Stomach (tissue), 9 donors: Measurements from ENCODE around the gene UCN2. TPM values are rescaled to one million over a fixed set of nuclear protein-coding genes. Genes with fewer than 3 reads are reported as not detected.

Source experiments
- DNase-seq, 2 donors: peaks; one replicate each; pipeline versions ENCODE4 v3.0.0 to v3.0.0-alpha.2; 2013 to 2019
- H3K27ac ChIP-seq, 5 donors: fragments of 200-600 bp in 4 of 5; sonication (generic) in 4 of 5; one replicate each; pipeline ENCODE4 v1.5.1; 2013 to 2019; ENCODE audit warnings: mild to moderate bottlenecking in 1 of 5, moderate library complexity in 1 of 5
- H3K27me3 ChIP-seq, 3 donors: fragments of 200-600 bp; sonication (generic); one replicate each; pipeline ENCODE4 v1.5.1; 2017 to 2019; ENCODE audit warnings: mixed run types in 1 of 3
- H3K36me3 ChIP-seq, 4 donors: fragments of 200-600 bp; sonication (generic); 1 replicate in 3 of 4; 2 replicates in 1 of 4; pipeline ENCODE4 v1.5.1; 2016 to 2019
- H3K4me1 ChIP-seq, 4 donors: fragments of 200-600 bp; sonication (generic); one replicate each; pipeline ENCODE4 v1.5.1; 2016 to 2019
- H3K4me3 ChIP-seq, 4 donors: fragments of 200-600 bp; sonication (generic) in 3 of 4; one replicate each; pipeline ENCODE4 v1.5.1; 2016 to 2019; ENCODE audit warnings: mild to moderate bottlenecking in 1 of 4
- H3K9me3 ChIP-seq, 4 donors: fragments of 200-600 bp; sonication (generic); one replicate each; pipeline ENCODE4 v1.5.1; 2016 to 2019
- CTCF ChIP-seq, 7 experiments: fragments of 450-650 bp in 4 of 7; fragments of 200-600 bp in 3 of 7; sonication (generic) in 3 of 7; IDR thresholded peaks; one replicate each; pipeline ENCODE4 v1.5.1; 2016 to 2019; ENCODE audit warnings: antibody characterized with exemption in 7 of 7, control low read depth in 2 of 7, mild to moderate bottlenecking in 1 of 7
- EP300 ChIP-seq: sonication (generic); formaldehyde crosslinking; IDR thresholded peaks from one replicate; pipeline ENCODE4 v1.6.1; 2017; ENCODE audit warnings: antibody characterized with exemption
- POLR2A ChIP-seq, 4 donors: fragments of 450-650 bp; IDR thresholded peaks; one replicate each; pipeline ENCODE4 v1.6.1; 2016; ENCODE audit warnings: antibody characterized with exemption in 4 of 4, control low read depth in 2 of 4, mild to moderate bottlenecking in 1 of 4, moderate library complexity in 1 of 4
- POLR2AphosphoS5 ChIP-seq, 3 donors: sonication (generic); formaldehyde crosslinking; IDR thresholded peaks; one replicate each; pipeline ENCODE4 v1.6.1; 2016; ENCODE audit warnings: antibody characterized with exemption in 3 of 3
- WGBS, 5 donors: extraction: QIAGEN DNeasy Blood & Tissue Kit in 3 of 5; methylation state at CpG; one replicate each; pipeline versions ENCODE4 v1.1.5 to v1.1.7; 2013 to 2018; 5-methylcytosine and 5-hydroxymethylcytosine counted together
- intact Hi-C: fragments of 100-400 bp; cut with DNase I; formaldehyde crosslinking; loops from one replicate; pipeline ENCODE4 v1.15.1; 2023; ENCODE audit warnings: low total_unique reads
- polyA plus RNA-seq, 3 donors: library from polyadenylated mRNA; stranded (reverse); fragments of 200-250 nt; gene quantifications; one replicate each; pipeline ENCODE4 v1.2.3, GENCODE V29; 2013
- total RNA-seq, 5 donors: library from RNA; depleted of rRNA; stranded (reverse); fragments of >200 nt; gene quantifications; one replicate each; pipeline versions ENCODE4 v1.1.0 to v1.2.3, GENCODE V29; 2014 to 2016
- donor health status: healthy with polysubstance abuse.
- donor health status: Bipolar disorder and iron deficiency.
- donor health status: healthy.

UCN2 gene
- total and polyA plus RNA-seq, 8 donors, result 0.31 to 3.3 (median 0.48) TPM; not detected in 4

GRCh38 chr3:48598323-48599076 is 34.9 kb upstream of the UCN2 start:
- H3K27ac ChIP-seq, result peak overlapping the region; percentile 46 to 84 (median 82)
- peak in 1 of 2 donors; percentile 66 for DNase-seq
- peaks cover 53 to 69% (median 64%) of the 10 kb centered on the region in 4 donors for H3K36me3 ChIP-seq
- TF ChIP-seq CTCF (IDR thresholded peaks at IDR 0.05) (no peak), EP300 (no peak), POLR2A (IDR thresholded peaks at IDR 0.05) (no peak), POLR2AphosphoS5 (IDR thresholded peaks at IDR 0.05) (no peak)
- peaks cover 29 to 46% (median 38%) of the 10 kb centered on the region in 4 donors for H3K4me1 ChIP-seq
- H3K27me3 ChIP-seq, result peaks cover 0 to 21% (median 4%) of the 10 kb centered on the region in 3 donors
- 51 to 70% (median 58%) methylated on average over 5 of the region's 5 CpGs for WGBS, 5 donors
- H3K4me3 ChIP-seq, result no peak overlapping the region
- no peaks in the 10 kb centered on the region for H3K9me3 ChIP-seq
- intact Hi-C loops, result no loop called here

GRCh38 chr3:48597408-48597800 is 33.8 kb upstream of the UCN2 start:
- 64 to 80% (median 73%) methylated on average over 6 of the region's 6 CpGs for WGBS, 5 donors
- peaks cover 0 to 32% (median 4%) of the 10 kb centered on the region in 3 donors for H3K27me3 ChIP-seq
- no peak for DNase-seq
- peak overlapping the region in 4 of 5 donors; percentile 79 to 84 (median 82) for H3K27ac ChIP-seq
- H3K4me3 ChIP-seq, result no peak overlapping the region
- no peak for TF ChIP-seq CTCF (IDR thresholded peaks at IDR 0.05)
- TF ChIP-seq POLR2A (IDR thresholded peaks at IDR 0.05), result no peak
- no peak for TF ChIP-seq POLR2AphosphoS5 (IDR thresholded peaks at IDR 0.05)
- TF ChIP-seq EP300, result no peak
- peaks cover 29 to 46% (median 38%) of the 10 kb centered on the region in 4 donors for H3K4me1 ChIP-seq
- no peaks in the 10 kb centered on the region for H3K9me3 ChIP-seq
- peaks cover 42 to 58% (median 53%) of the 10 kb centered on the region in 4 donors for H3K36me3 ChIP-seq
- intact Hi-C loops, result no loop called here

- peaks cover 0 to 36% (median 4%) of the 10 kb centered on the region in 3 donors for H3K27me3 ChIP-seq
- intact Hi-C loops, result no loop called here
- DNase-seq, result no peak
- H3K4me1 ChIP-seq, result peaks cover 29 to 46% (median 38%) of the 10 kb centered on the region in 4 donors
- peaks cover 37 to 56% (median 47%) of the 10 kb centered on the region in 4 donors for H3K36me3 ChIP-seq
- H3K4me3 ChIP-seq, result no peak overlapping the region
- WGBS, 5 donors, result 58 to 73% (median 64%) methylated on average over 8 of the region's 8 CpGs
- TF ChIP-seq POLR2AphosphoS5 (IDR thresholded peaks at IDR 0.05), result no peak
- TF ChIP-seq CTCF (IDR thresholded peaks at IDR 0.05), result no peak
- TF ChIP-seq EP300, result no peak
- no peak for TF ChIP-seq POLR2A (IDR thresholded peaks at IDR 0.05)
- no peaks in the 10 kb centered on the region for H3K9me3 ChIP-seq
- peak overlapping the region in 4 of 5 donors; percentile 79 to 84 (median 82) for H3K27ac ChIP-seq
Observed at GRCh38 chr3:48596676-48597407, 33.3 kb upstream of the UCN2 start.

DNA sequence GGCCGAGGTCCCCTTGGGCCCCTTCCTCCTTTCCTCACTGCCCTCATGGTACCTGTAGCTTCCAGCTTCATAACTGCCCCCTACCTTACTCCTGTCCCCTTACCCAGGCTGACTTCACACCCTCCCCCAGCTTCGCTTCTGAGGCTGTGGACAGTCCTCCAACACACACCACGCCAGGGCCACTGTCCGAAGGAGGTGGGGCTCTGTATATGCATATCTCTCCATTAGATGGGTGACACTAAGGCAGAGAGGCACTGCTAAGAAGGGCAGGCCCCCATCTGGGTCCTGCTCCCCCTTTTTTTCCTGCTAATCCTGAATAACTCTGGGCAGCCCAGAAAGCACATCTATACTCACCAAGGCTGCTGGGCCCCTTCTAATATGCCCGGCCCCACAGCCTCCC is 32.6 kb upstream of the UCN2 start:
- DNase-seq, result no peak
- Histone ChIP-seq H3K27me3 (peaks cover 0 to 36% (median 4%) of the 10 kb centered on the region in 3 donors), H3K4me1 (peaks cover 29 to 46% (median 38%) of the 10 kb centered on the region in 4 donors), H3K9me3 (no peaks in the 10 kb centered on the region), H3K4me3 (no peak overlapping the region), H3K36me3 (peaks cover 30 to 50% (median 40%) of the 10 kb centered on the region in 4 donors), H3K27ac (peak overlapping the region in 3 of 5 donors; percentile 82 to 84 (median 83))
- intact Hi-C loops, result no loop called here
- TF ChIP-seq POLR2A (IDR thresholded peaks at IDR 0.05), result no peak
- no peak for TF ChIP-seq POLR2AphosphoS5 (IDR thresholded peaks at IDR 0.05)
- TF ChIP-seq CTCF (IDR thresholded peaks at IDR 0.05), result no peak
- no peak for TF ChIP-seq EP300
- 44 to 75% (median 58%) methylated on average over 5 of the region's 5 CpGs for WGBS, 5 donors
